Lower leg skin (tissue), 4 donors: ENCODE results near the gene ANKRD42. TPM values are rescaled to one million over a fixed set of nuclear protein-coding genes. Genes with fewer than 3 reads are reported as not detected.

Experiments used
- DNase-seq, 2 donors: peaks; one replicate each; pipeline ENCODE4 v3.0.0-alpha.2; 2019; ENCODE audit warnings: low spot score in 2 of 2
- H3K4me3 ChIP-seq: fragments of 200-600 bp; sonication (generic); 2 replicates; pipeline ENCODE4 v1.5.1; 2017; ENCODE audit warnings: mild to moderate bottlenecking, low read depth; ENCODE audit not compliant: poor library complexity, severe bottlenecking
- CTCF ChIP-seq, 3 donors: fragments of 450-650 bp; IDR thresholded peaks; one replicate each; pipeline ENCODE4 v1.5.1; 2016; ENCODE audit warnings: antibody characterized with exemption in 3 of 3, mild to moderate bottlenecking in 3 of 3, moderate library complexity in 2 of 3
- POLR2A ChIP-seq, 2 donors: fragments of 450-650 bp; IDR thresholded peaks; one replicate each; pipeline ENCODE4 v1.6.1; 2016 to 2017; ENCODE audit warnings: antibody characterized with exemption in 2 of 2, mild to moderate bottlenecking in 1 of 2, moderate library complexity in 1 of 2
- WGBS, 2 donors: methylation state at CpG; one replicate each; pipeline ENCODE4 v1.1.5; 2018; 5-methylcytosine and 5-hydroxymethylcytosine counted together
- intact Hi-C: fragments of 100-400 bp; cut with DNase I; formaldehyde crosslinking; loops from one replicate; pipeline ENCODE4 v1.15.0; 2023; ENCODE audit warnings: low total_unique reads
- total RNA-seq, 4 donors: library from RNA; depleted of rRNA; stranded (reverse); fragments of >200 nt; gene quantifications; one replicate each; pipeline ENCODE4 v1.1.0, GENCODE V29; 2016

The ANKRD42 gene
- total RNA-seq, 4 donors from 2014 or later = 7.1 to 9.8 (median 9.0) TPM

DNA sequence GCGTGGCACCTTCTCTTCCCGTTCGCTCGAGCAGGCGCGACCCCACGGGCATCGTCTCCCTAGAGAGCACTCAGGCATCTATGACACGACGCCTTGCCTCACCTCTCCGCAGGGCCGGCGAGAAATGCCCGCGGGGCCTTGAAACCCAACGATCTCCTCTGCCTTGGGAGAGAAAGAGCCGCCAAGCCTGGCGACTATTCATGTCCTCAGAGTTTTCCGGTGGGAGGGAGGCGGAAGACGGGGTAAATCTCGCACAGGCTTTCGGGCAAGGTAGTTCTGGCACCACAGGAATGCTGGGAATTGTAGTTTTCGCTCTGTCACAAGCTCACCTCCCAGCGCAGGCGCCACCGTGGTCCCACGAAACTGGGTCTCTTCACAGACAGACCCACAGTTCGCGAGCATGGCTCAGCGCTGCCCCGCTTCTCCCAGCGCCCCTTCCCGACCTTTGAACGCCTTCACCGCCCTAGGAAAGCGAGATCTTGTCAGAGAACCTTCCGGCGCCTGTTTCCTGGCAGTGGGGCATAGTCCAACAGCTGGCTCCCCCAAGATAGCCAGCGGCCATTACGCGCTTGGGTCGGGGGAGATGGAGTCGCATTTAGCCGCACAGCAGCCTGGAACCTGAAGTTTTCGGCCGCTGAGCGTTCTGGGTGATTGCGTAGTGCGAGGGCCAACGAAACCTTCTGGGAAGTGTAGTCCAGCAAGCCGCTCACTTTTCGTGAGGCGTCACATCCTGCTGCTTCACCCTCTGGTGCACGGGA is 92.4 kb downstream of the ANKRD42 start, which contains the start of gene CCDC90B:
TSS of gene CCDC90B (minus strand) at position 597 of the 758 bp plus-strand sequence. CDS start at position 202, 395 bp downstream.
- 0% methylated on average over 39 to 48 of the region's 55 CpGs for WGBS, 2 donors
- peak within 1 kb of the TSS; percentile 77 for H3K4me3 ChIP-seq
- TF ChIP-seq CTCF (IDR thresholded peaks at IDR 0.05) = no peak
- peak in 1 of 2 donors; percentile 60 for TF ChIP-seq POLR2A (IDR thresholded peaks at IDR 0.05)
- intact Hi-C loops = loop anchor here (10.0 kb wide), 1 partner anchor 529 kb away; no protein-coding TSS in a partner anchor
- DNase-seq = peak; percentile 97 to 99

DNA sequence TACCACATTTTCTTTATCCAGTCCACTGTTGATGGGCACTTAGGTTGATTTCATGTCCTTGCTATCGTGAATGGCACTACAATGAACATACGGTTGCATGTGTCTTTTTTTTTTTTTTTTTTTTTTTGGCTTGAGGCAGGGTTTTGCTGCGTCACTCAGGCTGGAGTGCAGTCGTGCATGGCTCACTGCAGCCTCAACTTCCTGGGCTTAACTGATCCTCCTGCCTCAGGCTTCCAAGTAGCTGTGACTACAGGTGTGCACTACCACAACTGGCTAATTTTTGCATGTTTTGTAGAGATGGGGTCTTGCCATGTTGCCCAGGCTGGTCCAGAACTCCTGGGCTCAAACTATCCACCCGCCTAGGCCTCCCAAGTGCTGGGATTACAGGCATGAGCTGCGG is 94.1 kb downstream of the ANKRD42 start:
- TF ChIP-seq CTCF (IDR thresholded peaks at IDR 0.05) = no peak
- TF ChIP-seq POLR2A (IDR thresholded peaks at IDR 0.05) = no peak
- intact Hi-C loops = loop anchor here (10.0 kb wide), 1 partner anchor 527 kb away; no protein-coding TSS in a partner anchor
- no peak for DNase-seq
- 96% methylated on average over 6 of the region's 6 CpGs for WGBS, 2 donors
- H3K4me3 ChIP-seq = no peak overlapping the region

GRCh38 chr11:83292709-83293456 is 99.4 kb downstream of the ANKRD42 start:
- H3K4me3 ChIP-seq = no peak overlapping the region
- TF ChIP-seq CTCF (IDR thresholded peaks at IDR 0.05) (peak in 1 of 3 donors; percentile 23), POLR2A (IDR thresholded peaks at IDR 0.05) (no peak)
- intact Hi-C loops = loop anchor here (10.0 kb wide), 1 partner anchor 422 kb away; no protein-coding TSS in a partner anchor
- 47 to 50% methylated on average over 7 of the region's 7 CpGs for WGBS, 2 donors
- no peak for DNase-seq

DNA sequence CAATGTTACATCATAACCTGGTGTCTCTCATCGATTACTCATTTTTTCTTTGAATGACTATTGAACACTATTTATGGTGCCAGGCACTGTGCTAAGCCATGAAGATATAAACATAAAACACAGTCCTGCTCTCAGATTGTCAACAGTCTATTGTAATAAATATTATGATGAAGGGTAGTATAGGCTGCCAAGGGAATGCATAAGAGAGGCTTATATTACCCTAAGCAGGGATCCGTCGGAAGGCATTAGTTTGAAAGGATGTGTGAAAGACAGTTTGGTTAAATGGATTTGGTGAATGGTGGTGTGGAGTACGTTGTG is 99.9 kb downstream of the ANKRD42 start:
- TF ChIP-seq POLR2A (IDR thresholded peaks at IDR 0.05) = no peak
- no peak for TF ChIP-seq CTCF (IDR thresholded peaks at IDR 0.05)
- WGBS, 2 donors = 86 to 87% methylated on average over 4 of the region's 4 CpGs
- intact Hi-C loops = loop anchor here (10.0 kb wide), 1 partner anchor 421 kb away; no protein-coding TSS in a partner anchor
- no peak for DNase-seq
- no peak overlapping the region for H3K4me3 ChIP-seq

- no peak overlapping the region for H3K4me3 ChIP-seq
- DNase-seq = no peak
- intact Hi-C loops = loop anchor here (10.0 kb wide), 1 partner anchor 421 kb away; no protein-coding TSS in a partner anchor
- 89 to 95% methylated on average over 4 of the region's 4 CpGs for WGBS, 2 donors
- TF ChIP-seq POLR2A (IDR thresholded peaks at IDR 0.05) (no peak), CTCF (IDR thresholded peaks at IDR 0.05) (no peak)
Measured at GRCh38 chr11:83294208-83294607, 100.7 kb downstream of the ANKRD42 start.

Other genes with a start within 250 kb of the ANKRD42 start
- gene RAB30, start 121.8 kb upstream of the ANKRD42 start, total RNA-seq = 10 to 100 TPM; 13.4 to 53.9 (median 25.7) TPM
- 100 to 1,000 TPM in 3 of 4 donors, 10 to 100 TPM in 1; 91.9 to 137 (median 119) TPM for gene PCF11, start 36.6 kb upstream of the ANKRD42 start, total RNA-seq
- 10 to 100 TPM; 27.4 to 29.8 (median 28.9) TPM for gene CCDC90B, start 92.7 kb downstream of the ANKRD42 start, total RNA-seq